Activated T-cell treated with anti-CD3 and anti-CD28 coated beads, Interleukin-2, amount 50 U/mL, for 4 hours (primary cell): ENCODE data around the gene KCNQ2. TPM values are rescaled to one million over a fixed set of nuclear protein-coding genes. Genes with fewer than 3 reads are reported as not detected.
A peak's percentile ranks its signal among the peaks of the same experiment; 100 is the strongest.
"Not testable (repeated sequence)": the region's sequence is repeated elsewhere in the genome, so short reads cannot be mapped to it uniquely, and the experiment has no call there.

Experiments
- ATAC-seq, 2 donors: fragments of 200-7000 bp; cut with Tn5 transposase; one replicate each; pipeline ENCODE4 v1.10.0; 2021
- DNase-seq: peaks from one replicate; pipeline ENCODE4 v3.0.0-alpha.2; 2020
- H3K27me3 Mint-ChIP-seq: one replicate; pipeline ENCODE4 v1.8.0; 2021; ENCODE audit warnings: low read depth, mixed read lengths
- H3K36me3 Mint-ChIP-seq: one replicate; pipeline ENCODE4 v1.8.0; 2022; ENCODE audit warnings: mixed read lengths; ENCODE audit not compliant: insufficient read depth
- H3K4me1 Mint-ChIP-seq: one replicate; pipeline ENCODE4 v1.8.0; 2021; ENCODE audit warnings: low read depth, mixed read lengths
- H3K4me3 Mint-ChIP-seq: one replicate; pipeline ENCODE4 v1.8.0; 2021; ENCODE audit warnings: mild to moderate bottlenecking, moderate library complexity, mixed read lengths
- H3K9me3 Mint-ChIP-seq: one replicate; pipeline ENCODE4 v1.8.0; 2021; ENCODE audit warnings: mixed read lengths
- total RNA-seq, 3 donors: library from RNA; stranded (reverse); gene quantifications; one replicate each; pipeline ENCODE4 v1.2.1, GENCODE V29; 2021

Gene KCNQ2
- total RNA-seq, 3 donors from 2014 or later, result not detected

GRCh38 chr20:63379872-63380271, 92.6 kb downstream of the KCNQ2 start:
- H3K4me3 Mint-ChIP-seq, H3K9me3 Mint-ChIP-seq, H3K4me1 Mint-ChIP-seq, DNase-seq, H3K36me3 Mint-ChIP-seq: not testable (repeated sequence)
- peaks cover 32% of the 10 kb centered on the region for H3K27me3 Mint-ChIP-seq
- ATAC-seq, result peak in 1 of 2 donors; percentile 10

- ATAC-seq, result no peak
Measured at GRCh38 chr20:63379296-63379695, 93.2 kb downstream of the KCNQ2 start.

GRCh38 chr20:63378626-63379025, 93.8 kb downstream of the KCNQ2 start:
- Mint-ChIP-seq H3K4me3 (no peak overlapping the region), H3K9me3 (no peaks in the 10 kb centered on the region), H3K36me3 (no peaks in the 10 kb centered on the region), H3K4me1 (no peaks in the 10 kb centered on the region), H3K27me3 (peaks cover 34% of the 10 kb centered on the region)
- no peak for ATAC-seq
- no peak for DNase-seq

More at GRCh38 chr20:63379296-63379695, 93.2 kb downstream of the KCNQ2 start:
- Mint-ChIP-seq H3K4me3 (no peak overlapping the region), H3K27me3 (peaks cover 33% of the 10 kb centered on the region), H3K36me3 (no peaks in the 10 kb centered on the region), H3K9me3 (no peaks in the 10 kb centered on the region), H3K4me1 (no peaks in the 10 kb centered on the region)
- no peak for DNase-seq

GRCh38 chr20:63377951-63378381, 94.5 kb downstream of the KCNQ2 start:
- Mint-ChIP-seq H3K27me3 (peaks cover 34% of the 10 kb centered on the region), H3K4me3 (no peak overlapping the region), H3K36me3 (no peaks in the 10 kb centered on the region), H3K4me1 (no peaks in the 10 kb centered on the region), H3K9me3 (no peaks in the 10 kb centered on the region)
- ATAC-seq (no peak), DNase-seq (no peak)

- H3K36me3 Mint-ChIP-seq, result no peaks in the 10 kb centered on the region
- ATAC-seq, result no peak
Measured at GRCh38 chr20:63377256-63377941, 95.1 kb downstream of the KCNQ2 start.

GRCh38 chr20:63376283-63377250, 95.9 kb downstream of the KCNQ2 start:
- DNase-seq (no peak), ATAC-seq (no peak)
- Mint-ChIP-seq H3K4me3 (no peak overlapping the region), H3K27me3 (peaks cover 38% of the 10 kb centered on the region), H3K36me3 (no peaks in the 10 kb centered on the region), H3K4me1 (no peaks in the 10 kb centered on the region), H3K9me3 (no peaks in the 10 kb centered on the region)

More at GRCh38 chr20:63377256-63377941, 95.1 kb downstream of the KCNQ2 start:
- no peaks in the 10 kb centered on the region for H3K9me3 Mint-ChIP-seq
- DNase-seq, result no peak
- peaks cover 37% of the 10 kb centered on the region for H3K27me3 Mint-ChIP-seq
- no peak overlapping the region for H3K4me3 Mint-ChIP-seq
- no peaks in the 10 kb centered on the region for H3K4me1 Mint-ChIP-seq

- DNase-seq, result no peak
- H3K9me3 Mint-ChIP-seq, result no peaks in the 10 kb centered on the region
Measured at GRCh38 chr20:63375438-63375837, 97.0 kb downstream of the KCNQ2 start.

GRCh38 chr20:63374504-63374903, 98.0 kb downstream of the KCNQ2 start:
- H3K4me3 Mint-ChIP-seq, result no peak overlapping the region
- no peak for DNase-seq
- ATAC-seq, result no peak
- no peaks in the 10 kb centered on the region for H3K36me3 Mint-ChIP-seq
- H3K4me1 Mint-ChIP-seq, result no peaks in the 10 kb centered on the region
- no peaks in the 10 kb centered on the region for H3K9me3 Mint-ChIP-seq
- H3K27me3 Mint-ChIP-seq, result peaks cover 42% of the 10 kb centered on the region

More at GRCh38 chr20:63375438-63375837, 97.0 kb downstream of the KCNQ2 start:
- no peak for ATAC-seq
- no peaks in the 10 kb centered on the region for H3K4me1 Mint-ChIP-seq
- H3K4me3 Mint-ChIP-seq, result no peak overlapping the region
- peaks cover 45% of the 10 kb centered on the region for H3K27me3 Mint-ChIP-seq
- H3K36me3 Mint-ChIP-seq, result no peaks in the 10 kb centered on the region

- no peak for ATAC-seq
- H3K27me3 Mint-ChIP-seq, result peaks cover 38% of the 10 kb centered on the region
- H3K9me3 Mint-ChIP-seq, result no peaks in the 10 kb centered on the region
Measured at GRCh38 chr20:63373996-63374395, 98.5 kb downstream of the KCNQ2 start.

GRCh38 chr20:63372971-63373885, 99.2 kb downstream of the KCNQ2 start:
- no peaks in the 10 kb centered on the region for H3K4me1 Mint-ChIP-seq
- DNase-seq, result no peak
- H3K4me3 Mint-ChIP-seq, result no peak overlapping the region
- H3K36me3 Mint-ChIP-seq, result no peaks in the 10 kb centered on the region
- no peaks in the 10 kb centered on the region for H3K9me3 Mint-ChIP-seq
- H3K27me3 Mint-ChIP-seq, result peaks cover 30% of the 10 kb centered on the region
- no peak for ATAC-seq

More at GRCh38 chr20:63373996-63374395, 98.5 kb downstream of the KCNQ2 start:
- no peak for DNase-seq
- no peaks in the 10 kb centered on the region for H3K36me3 Mint-ChIP-seq
- H3K4me1 Mint-ChIP-seq, result no peaks in the 10 kb centered on the region
- H3K4me3 Mint-ChIP-seq, result no peak overlapping the region

GRCh38 chr20:63371291-63371865, 101.1 kb downstream of the KCNQ2 start:
- no peaks in the 10 kb centered on the region for H3K36me3 Mint-ChIP-seq
- no peak overlapping the region for H3K4me3 Mint-ChIP-seq
- ATAC-seq, result no peak
- no peak for DNase-seq
- H3K4me1 Mint-ChIP-seq, result no peaks in the 10 kb centered on the region
- no peaks in the 10 kb centered on the region for H3K9me3 Mint-ChIP-seq
- peaks cover 26% of the 10 kb centered on the region for H3K27me3 Mint-ChIP-seq

- Mint-ChIP-seq H3K36me3 (no peaks in the 10 kb centered on the region), H3K4me1 (no peaks in the 10 kb centered on the region), H3K9me3 (no peaks in the 10 kb centered on the region), H3K27me3 (peaks cover 25% of the 10 kb centered on the region), H3K4me3 (no peak overlapping the region)
- no peak for DNase-seq
- no peak for ATAC-seq
Measured at GRCh38 chr20:63370618-63371187, 101.8 kb downstream of the KCNQ2 start.
